B cell (primary cell): Measurements from ENCODE around the gene PTPN14. TPM values are rescaled to one million over a fixed set of nuclear protein-coding genes. Genes with fewer than 3 reads are reported as not detected.

Experiments
- ATAC-seq: fragments of 200-7000 bp; cut with Tn5 transposase; one replicate; pipeline ENCODE4 v1.10.0; 2021; ENCODE audit warnings: low read depth, mild to moderate bottlenecking, moderate number of reproducible peaks, moderate library complexity
- CTCF ChIA-PET: fragments of 350-600 bp; sonication (Branson Sonifier 250); formaldehyde crosslinking; loops from one replicate; lab custom pipeline; 2021; ENCODE audit warnings: antibody characterized with exemption, inconsistent platforms; lab: Charles Lee
- POLR2A ChIA-PET: fragments of 350-600 bp; sonication (Branson Sonifier 250); formaldehyde crosslinking; loops from one replicate; lab custom pipeline; 2021; ENCODE audit warnings: antibody characterized with exemption; lab: Charles Lee
- DNase-seq: peaks from one replicate; pipeline ENCODE4 v3.0.0; 2013
- H2AFZ ChIP-seq: 2 replicates; pipeline ENCODE4 v1.6.1; 2012; ENCODE audit warnings: mild to moderate bottlenecking, low read depth, low read length; ENCODE audit not compliant: insufficient read depth, poor library complexity, severe bottlenecking
- H3K27ac ChIP-seq, 2 donors: 1 replicate in 1 of 2; 2 replicates in 1 of 2; pipeline ENCODE4 v1.5.1; 2012 to 2013; ENCODE audit warnings: low read length in 2 of 2, mild to moderate bottlenecking in 2 of 2, moderate library complexity in 1 of 2
- H3K27me3 ChIP-seq, 4 experiments: fragments of 200-600 bp in 1 of 4; sonication (generic) in 1 of 4; replicated peaks in 1 of 4; 1 replicate in 2 of 4; 2 replicates in 2 of 4; pipeline versions ENCODE4 v1.6.1 to v1.7.0; 2013 to 2016; ENCODE audit warnings: low read length in 3 of 4, mild to moderate bottlenecking in 2 of 4, mixed read lengths in 1 of 4, moderate library complexity in 1 of 4; ENCODE audit not compliant: insufficient read depth in 4 of 4, control insufficient read depth in 3 of 4; ENCODE audit errors: control extremely low read depth in 1 of 4
- H3K36me3 ChIP-seq, 2 experiments: replicated peaks in 1 of 2; 1 replicate in 1 of 2; 2 replicates in 1 of 2; pipeline versions ENCODE4 v1.6.1 to v1.7.1; 2013; ENCODE audit warnings: low read length in 1 of 2; ENCODE audit not compliant: insufficient read depth in 2 of 2, control insufficient read depth in 1 of 2; ENCODE audit errors: control extremely low read depth in 1 of 2, extremely low read depth in 1 of 2
- H3K4me1 ChIP-seq, 2 donors: fragments of 200-600 bp in 1 of 2; sonication (generic) in 1 of 2; 1 replicate in 1 of 2; 2 replicates in 1 of 2; pipeline versions ENCODE4 v1.5.1 to v1.6.1; 2013 to 2017; ENCODE audit warnings: low read length in 2 of 2; ENCODE audit not compliant: control insufficient read depth in 2 of 2, insufficient read depth in 2 of 2
- H3K4me2 ChIP-seq: replicated peaks from 2 replicates; pipeline ENCODE3; 2012; ENCODE audit warnings: mild to moderate bottlenecking, low read depth, low read length; ENCODE audit not compliant: poor library complexity, severe bottlenecking
- H3K4me3 ChIP-seq, 5 experiments: fragments of 200-600 bp in 1 of 5; sonication (generic) in 1 of 5; 1 replicate in 3 of 5; 2 replicates in 2 of 5; pipeline versions ENCODE4 v1.5.1 to v1.7.0; 2011 to 2016; ENCODE audit warnings: low read length in 4 of 5, mild to moderate bottlenecking in 4 of 5, low read depth in 2 of 5, control low read depth in 1 of 5, moderate library complexity in 1 of 5; ENCODE audit not compliant: insufficient read depth in 1 of 5; ENCODE audit errors: control extremely low read depth in 1 of 5, extremely low read depth in 1 of 5
- H3K79me2 ChIP-seq: fragments of 200-600 bp; sonication (generic); one replicate; pipeline ENCODE4 v1.6.0; 2016; ENCODE audit warnings: low read length; ENCODE audit not compliant: control insufficient read depth, insufficient read depth
- H3K9ac ChIP-seq: fragments of 200-600 bp; sonication (generic); 2 replicates; pipeline ENCODE4 v1.6.1; 2017; ENCODE audit warnings: mild to moderate bottlenecking, low read length, moderate library complexity
- H3K9me3 ChIP-seq, 3 donors: one replicate each; pipeline versions ENCODE4 v1.6.1 to v1.7.1; 2013; ENCODE audit warnings: low read length in 2 of 3; ENCODE audit not compliant: control insufficient read depth in 2 of 3, insufficient read depth in 1 of 3; ENCODE audit errors: control extremely low read depth in 1 of 3
- H4K20me1 ChIP-seq: 2 replicates; pipeline ENCODE4 v1.6.0; 2012; ENCODE audit warnings: mild to moderate bottlenecking, low read length; ENCODE audit not compliant: insufficient read depth, control insufficient read depth, poor library complexity, severe bottlenecking
- H3K27ac Mint-ChIP-seq: one replicate; pipeline ENCODE4 v1.8.0; 2021; ENCODE audit warnings: mixed read lengths
- H3K27me3 Mint-ChIP-seq: one replicate; pipeline ENCODE4 v1.8.0; 2021; ENCODE audit warnings: mixed read lengths
- H3K4me1 Mint-ChIP-seq: one replicate; pipeline ENCODE4 v1.8.0; 2021; ENCODE audit warnings: mixed read lengths
- H3K4me3 Mint-ChIP-seq: one replicate; pipeline ENCODE4 v1.8.0; 2021; ENCODE audit warnings: mixed read lengths
- H3K9me3 Mint-ChIP-seq: one replicate; pipeline ENCODE4 v1.8.0; 2022; ENCODE audit warnings: mixed read lengths; ENCODE audit not compliant: insufficient read depth
- EZH2 ChIP-seq: IDR thresholded peaks from 2 replicates; pipeline ENCODE4 v1.6.1; 2012; ENCODE audit warnings: borderline replicate concordance, low read depth, mild to moderate bottlenecking, moderate library complexity, low read length; ENCODE audit not compliant: insufficient read depth, poor library complexity, severe bottlenecking
- WGBS: methylation state at CpG from one replicate; pipeline ENCODE4 v1.1.5; 2013; ENCODE audit warnings: missing lambda C conversion rate; ENCODE audit not compliant: insufficient coverage; 5-methylcytosine and 5-hydroxymethylcytosine counted together
- intact Hi-C: fragments of 100-400 bp; cut with micrococcal nuclease; formaldehyde crosslinking; loops from one replicate; pipeline ENCODE4 v1.10.0; 2022
- polyA plus RNA-seq: library from polyadenylated mRNA; depleted of rRNA; stranded (reverse); fragments of >200 nt; gene quantifications from 2 replicates; pipeline ENCODE4 v1.2.3, GENCODE V29; 2012
- total RNA-seq, 2 donors: library from RNA; stranded (reverse); fragments of 120-200 nt in 1 of 2; gene quantifications; 1 replicate in 1 of 2; 2 replicates in 1 of 2; pipeline versions ENCODE4 v1.2.3 to v1.2.4, GENCODE V29; 2013 to 2022
- TF ChIP-seq, protein P1 (sequence below): fragments of 200-600 bp; IDR thresholded peaks from one replicate; pipeline ENCODE4 v1.8.0; 2022; ENCODE audit warnings: antibody characterized with exemption, mild to moderate bottlenecking

The PTPN14 gene
- total and polyA plus RNA-seq, 2 donors (not counting 1 experiment from before 2014, with no cell fraction given): under 0.01 TPM; not detected in 1

DNA sequence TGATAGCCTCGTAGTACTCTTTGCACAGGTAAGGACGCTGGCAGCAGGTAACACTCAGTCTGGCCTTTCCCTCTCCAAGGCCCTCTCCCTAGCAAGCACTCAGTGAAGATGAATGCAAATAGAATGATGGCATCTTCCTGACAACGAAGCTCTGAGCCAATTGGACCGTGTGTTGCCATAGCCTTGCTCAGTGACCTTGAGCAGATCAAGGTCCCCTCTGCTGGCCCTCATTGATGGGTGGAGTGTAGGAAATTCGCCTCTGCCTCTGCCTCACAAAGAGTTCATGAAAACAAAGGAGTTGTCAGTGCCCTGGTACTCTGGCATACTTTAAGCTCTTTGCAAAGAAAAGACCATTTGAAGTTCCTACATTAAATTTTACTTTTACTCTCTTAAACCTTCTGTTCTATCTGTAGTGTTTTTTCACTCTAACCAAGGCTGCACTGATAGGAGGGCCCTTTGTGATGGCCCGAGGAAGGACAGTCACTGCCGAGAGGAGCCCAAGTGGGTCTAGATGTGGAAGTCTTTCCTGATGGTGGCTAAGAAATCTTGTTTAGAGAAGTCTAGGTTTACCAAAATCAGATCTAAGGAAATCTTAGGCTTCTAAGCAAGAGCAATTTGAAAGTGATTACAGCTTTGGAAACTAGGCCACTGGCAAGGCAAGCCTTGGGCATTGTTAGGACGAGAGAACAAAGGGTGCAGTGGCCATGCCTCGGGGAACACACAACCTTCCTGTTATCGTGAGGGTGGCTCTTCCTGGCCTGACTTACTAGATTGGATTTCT is 232.3 kb downstream of the PTPN14 start:
- intact Hi-C loops: no loop called here
- POLR2A ChIA-PET: no interaction called here
- H4K20me1 ChIP-seq: no peaks in the 10 kb centered on the region

DNA sequence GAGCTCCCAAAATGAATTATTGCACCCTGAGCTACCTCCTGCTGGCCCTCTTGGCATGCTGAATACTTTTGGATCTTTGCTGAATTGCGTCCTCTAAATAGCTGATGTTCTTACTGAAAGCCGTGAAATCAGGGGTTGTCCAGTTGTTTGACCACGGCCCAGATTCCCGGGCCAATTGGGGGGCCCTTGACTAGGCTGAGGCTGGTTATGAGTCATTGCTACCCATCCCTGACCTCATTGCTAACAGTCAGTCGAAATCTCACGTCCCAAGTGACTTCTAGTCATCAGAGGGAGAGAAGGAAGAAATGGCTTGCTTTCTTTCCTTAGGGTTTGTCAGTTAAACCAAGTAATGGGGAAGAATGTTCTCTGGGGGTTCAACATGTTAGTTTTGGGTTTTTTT is 233.0 kb downstream of the PTPN14 start:
- no peak overlapping the region for H3K9ac ChIP-seq
- H3K27ac Mint-ChIP-seq: no peak overlapping the region
- DNase-seq (no peak), ATAC-seq (no peak)
- no peaks in the 10 kb centered on the region for H3K27me3 ChIP-seq
- no peak overlapping the region for H3K4me3 ChIP-seq
- H2AFZ ChIP-seq: no peak overlapping the region
- WGBS: 75% methylated on average over 3 of the region's 6 CpGs
- no peak overlapping the region for H3K27ac ChIP-seq
- peaks cover 0 to 2% of the 10 kb centered on the region in 2 donors for H3K4me1 ChIP-seq
- no peaks in the 10 kb centered on the region for H3K79me2 ChIP-seq
- H3K4me1 Mint-ChIP-seq: peaks cover 7% of the 10 kb centered on the region
- intact Hi-C loops: no loop called here
- H3K27me3 Mint-ChIP-seq: no peaks in the 10 kb centered on the region
- no peaks in the 10 kb centered on the region for H4K20me1 ChIP-seq
- no peak overlapping the region for H3K4me3 Mint-ChIP-seq
- H3K4me2 ChIP-seq: no peak overlapping the region
- ChIA-PET POLR2A (no interaction called here), CTCF (interaction anchor here (3.0 to 3.6 kb wide), 3 partner anchors 10 to 57 kb away, joined by 11 to 48 read pairs (median 27); no protein-coding TSS in a partner anchor)
- peaks cover 0 to 34% of the 10 kb centered on the region in 2 experiments for H3K36me3 ChIP-seq
- TF ChIP-seq EZH2: no peak
- TF ChIP-seq, protein P1, sequence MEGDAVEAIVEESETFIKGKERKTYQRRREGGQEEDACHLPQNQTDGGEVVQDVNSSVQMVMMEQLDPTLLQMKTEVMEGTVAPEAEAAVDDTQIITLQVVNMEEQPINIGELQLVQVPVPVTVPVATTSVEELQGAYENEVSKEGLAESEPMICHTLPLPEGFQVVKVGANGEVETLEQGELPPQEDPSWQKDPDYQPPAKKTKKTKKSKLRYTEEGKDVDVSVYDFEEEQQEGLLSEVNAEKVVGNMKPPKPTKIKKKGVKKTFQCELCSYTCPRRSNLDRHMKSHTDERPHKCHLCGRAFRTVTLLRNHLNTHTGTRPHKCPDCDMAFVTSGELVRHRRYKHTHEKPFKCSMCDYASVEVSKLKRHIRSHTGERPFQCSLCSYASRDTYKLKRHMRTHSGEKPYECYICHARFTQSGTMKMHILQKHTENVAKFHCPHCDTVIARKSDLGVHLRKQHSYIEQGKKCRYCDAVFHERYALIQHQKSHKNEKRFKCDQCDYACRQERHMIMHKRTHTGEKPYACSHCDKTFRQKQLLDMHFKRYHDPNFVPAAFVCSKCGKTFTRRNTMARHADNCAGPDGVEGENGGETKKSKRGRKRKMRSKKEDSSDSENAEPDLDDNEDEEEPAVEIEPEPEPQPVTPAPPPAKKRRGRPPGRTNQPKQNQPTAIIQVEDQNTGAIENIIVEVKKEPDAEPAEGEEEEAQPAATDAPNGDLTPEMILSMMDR: no peak
- no peaks in the 10 kb centered on the region for H3K9me3 Mint-ChIP-seq
- H3K9me3 ChIP-seq: no peaks in the 10 kb centered on the region

More for the DNA sequence above, 232.3 kb downstream of the PTPN14 start:
- 95% methylated on average over 7 of the region's 10 CpGs for WGBS
- no peak overlapping the region for H3K4me3 ChIP-seq
- H3K27ac Mint-ChIP-seq: no peak overlapping the region
- CTCF ChIA-PET: interaction anchor here (3.0 to 3.6 kb wide), 3 partner anchors 9 to 58 kb away, joined by 11 to 48 read pairs (median 27); no protein-coding TSS in a partner anchor
- no peaks in the 10 kb centered on the region for H3K27me3 Mint-ChIP-seq
- ATAC-seq (no peak), DNase-seq (no peak)
- no peak overlapping the region for H3K27ac ChIP-seq
- no peaks in the 10 kb centered on the region for H3K9me3 Mint-ChIP-seq
- H3K4me2 ChIP-seq: no peak overlapping the region
- no peak for TF ChIP-seq EZH2
- TF ChIP-seq, protein P1: no peak
- no peak overlapping the region for H3K9ac ChIP-seq
- H3K4me1 ChIP-seq: peaks cover 0 to 2% of the 10 kb centered on the region in 2 donors
- H3K9me3 ChIP-seq: no peaks in the 10 kb centered on the region
- H3K4me3 Mint-ChIP-seq: no peak overlapping the region
- peaks cover 7% of the 10 kb centered on the region for H3K4me1 Mint-ChIP-seq
- H3K36me3 ChIP-seq: peaks cover 0 to 34% of the 10 kb centered on the region in 2 experiments
- no peak overlapping the region for H2AFZ ChIP-seq
- no peaks in the 10 kb centered on the region for H3K79me2 ChIP-seq
- H3K27me3 ChIP-seq: no peaks in the 10 kb centered on the region
